RWPE1 (cell line): Measurements from ENCODE around the gene STK39.

Source experiments
- CTCF ChIA-PET: fragments of 350-600 bp; sonication (Branson Sonifier 250); formaldehyde crosslinking; extraction: SDS; loops from one replicate; lab custom pipeline; 2021; lab: Yijun Ruan, JAX
- POLR2A ChIA-PET: fragments of 400-600 bp; formaldehyde crosslinking; extraction: SDS; loops from one replicate; lab custom pipeline; 2020; ENCODE audit warnings: antibody characterized with exemption; ENCODE audit not compliant: low non-redundant PET; lab: Yijun Ruan, JAX
- DNase-seq: peaks from one replicate; pipeline ENCODE4 v3.0.0; 2012; ENCODE audit warnings: low spot score
- H3K27ac ChIP-seq: fragments of 450-650 bp; 2 replicates; pipeline ENCODE4 v1.5.1; 2017
- CTCF ChIP-seq: fragments of 450-650 bp; conservative IDR thresholded peaks from 2 replicates; pipeline ENCODE4 v1.5.1; 2017; ENCODE audit warnings: low read depth, mild to moderate bottlenecking

The STK39 gene

GRCh38 chr2:168145011-168145410 is 102.4 kb downstream of the STK39 start:
- no peak overlapping the region for H3K27ac ChIP-seq
- no peak for TF ChIP-seq CTCF
- ChIA-PET POLR2A (no interaction called here), CTCF (no interaction called here)
- DNase-seq: no peak

GRCh38 chr2:168143813-168144212 is 103.6 kb downstream of the STK39 start:
- ChIA-PET POLR2A (no interaction called here), CTCF (interaction anchor here (0.7 kb wide), 1 partner anchor 224 kb away, joined by 3 read pairs; no protein-coding TSS in a partner anchor)
- no peak for DNase-seq
- no peak for TF ChIP-seq CTCF
- H3K27ac ChIP-seq: no peak overlapping the region

- no peak overlapping the region for H3K27ac ChIP-seq
- no peak for DNase-seq
- ChIA-PET CTCF (no interaction called here), POLR2A (no interaction called here)
- no peak for TF ChIP-seq CTCF
These were observed 106.5 kb downstream of the STK39 start for GRCh38 chr2:168140892-168141291.

GRCh38 chr2:168139852-168140251 is 107.5 kb downstream of the STK39 start:
- ChIA-PET CTCF (interaction anchor here (1.1 kb wide), 1 partner anchor 197 kb away, joined by 3 read pairs; no protein-coding TSS in a partner anchor), POLR2A (no interaction called here)
- H3K27ac ChIP-seq: no peak overlapping the region
- no peak for TF ChIP-seq CTCF
- no peak for DNase-seq

GRCh38 chr2:168138901-168139300 is 108.5 kb downstream of the STK39 start:
- POLR2A ChIA-PET: no interaction called here
- no peak for TF ChIP-seq CTCF
- CTCF ChIA-PET: no interaction called here
- no peak overlapping the region for H3K27ac ChIP-seq
- DNase-seq: no peak

GRCh38 chr2:168138374-168138773 is 109.0 kb downstream of the STK39 start:
- CTCF ChIA-PET: no interaction called here
- TF ChIP-seq CTCF: no peak
- DNase-seq: no peak
- POLR2A ChIA-PET: no interaction called here
- no peak overlapping the region for H3K27ac ChIP-seq
